Measurements from ENCODE around the gene NAALADL2. TPM values are rescaled to one million over a fixed set of nuclear protein-coding genes. Genes with fewer than 3 reads are reported as not detected.

NAALADL2 gene
- total and polyA plus RNA-seq, 2 donors (not counting 3 experiments of a cell fraction or from before 2014, with no cell fraction given) = 1.1 to 4.0 TPM

- Histone ChIP-seq H3K27me3 (ENCODE audit: control insufficient read depth in 2 of 2, insufficient read depth in 2 of 2, low read length in 2 of 2) (no peaks in the 10 kb centered on the region), H4K20me1 (replicated peaks; ENCODE audit: control insufficient read depth, extremely low read depth, insufficient read depth, low read length) (no peaks in the 10 kb centered on the region), H3K4me1 (ENCODE audit: control insufficient read depth, extremely low read depth, insufficient read depth, low read length) (no peaks in the 10 kb centered on the region), H3K36me3 (ENCODE audit: control insufficient read depth in 2 of 2, extremely low read depth in 1 of 2, insufficient read depth in 2 of 2, low read length in 2 of 2) (no peaks in the 10 kb centered on the region), H2AFZ (ENCODE audit: low read depth, low read length) (no peak overlapping the region), H3K27ac (ENCODE audit: insufficient read depth, low read depth, low read length) (no peak overlapping the region), H3K9me3 (replicated peaks; ENCODE audit: control insufficient read depth, insufficient read depth, low read length) (no peaks in the 10 kb centered on the region), H3K9ac (replicated peaks; ENCODE audit: extremely low read depth, insufficient read depth, low read length) (no peak overlapping the region), H3K79me2 (ENCODE audit: control insufficient read depth, insufficient read depth, low read length) (no peaks in the 10 kb centered on the region), H3K4me2 (ENCODE audit: insufficient read depth, low read length) (no peak overlapping the region), H3K9me1 (replicated peaks; ENCODE audit: control insufficient read depth, extremely low read depth, insufficient read depth, low read length) (no peaks in the 10 kb centered on the region), H3K4me3 (replicated peaks in 1 of 3; ENCODE audit: insufficient read depth in 1 of 3, low read depth in 1 of 3, low read length in 3 of 3) (no peak overlapping the region)
- ChIA-PET POLR2A (no interaction called here), CTCF (no interaction called here)
- TF ChIP-seq EZH2 (IDR thresholded peaks at IDR 0.05; ENCODE audit: borderline replicate concordance, low read depth, low read length, severe bottlenecking) (no peak), CTCF (IDR thresholded peaks at IDR 0.05; ENCODE audit: extremely low read depth in 1 of 2, insufficient read depth in 1 of 2, low read depth in 1 of 2, low read length in 2 of 2) (no peak), POLR2AphosphoS5 (IDR thresholded peaks at IDR 0.05; ENCODE audit: insufficient read depth, low read depth, low read length) (no peak), JUN (IDR thresholded peaks at IDR 0.05; ENCODE audit: borderline replicate concordance, insufficient read depth, insufficient read length, low read depth) (no peak), POLR2A (IDR thresholded peaks at IDR 0.05; ENCODE audit: low read depth, low read length) (no peak), MAX (IDR thresholded peaks at IDR 0.05; ENCODE audit: insufficient read depth, insufficient read length) (no peak), GATA2 (IDR thresholded peaks at IDR 0.05; ENCODE audit: insufficient read depth, insufficient read length, low read depth, low read length) (no peak), MYC (IDR thresholded peaks at IDR 0.05; ENCODE audit: low read depth, low read length) (no peak), FOS (IDR thresholded peaks at IDR 0.05; ENCODE audit: borderline replicate concordance, insufficient read depth, low read length) (no peak)
- no TSS peak for BruUV-seq (replicated peaks)
- intact Hi-C loops (cut with micrococcal nuclease) = no loop called here
- FAIRE-seq (no peak), DNase-seq (ENCODE audit: low read depth, low spot score) (no peak)
- dilution Hi-C loops (cut with MboI; ENCODE audit: extremely low pct_ligation_motif_present, low sequenced_read_pairs) = no loop called here
These were observed 4.1 kb upstream of the NAALADL2 start for GRCh38 chr3:174854987-174855386.

Measured in endothelial cell of umbilical vein (primary cell).